GM12891 (cell line): Measurements from ENCODE around the gene DCAF7.

Source experiments
- DNase-seq: peaks from one replicate; pipeline ENCODE4 v3.0.0; 2011; ENCODE audit warnings: low spot score; ENCODE audit not compliant: insufficient read length
- FAIRE-seq: peaks from 2 replicates; lab custom pipeline; 2011; peaks lifted over from hg19 to GRCh38; lab: Jason Lieb, UNC
- PAX5 ChIP-seq: IDR thresholded peaks from 2 replicates; pipeline ENCODE4 v1.6.1; 2011; ENCODE audit warnings: low read length, moderate library complexity, mild to moderate bottlenecking; ENCODE audit not compliant: insufficient read depth, severe bottlenecking
- POLR2A ChIP-seq: IDR thresholded peaks from 2 replicates; pipeline ENCODE4 v1.6.1; 2011; ENCODE audit warnings: low read depth, low read length, control low read depth
- POLR2AphosphoS5 ChIP-seq: IDR thresholded peaks from 2 replicates; pipeline ENCODE4 v1.6.1; 2011; ENCODE audit warnings: low read depth, low read length, control low read depth
- POU2F2 ChIP-seq: IDR thresholded peaks from 2 replicates; pipeline ENCODE4 v1.6.1; 2011; ENCODE audit warnings: low read depth, mild to moderate bottlenecking, control low read depth, low read length, moderate library complexity
- SPI1 ChIP-seq: IDR thresholded peaks from 2 replicates; pipeline ENCODE4 v1.6.1; 2011; ENCODE audit warnings: low read depth, low read length, control low read depth
- TAF1 ChIP-seq: IDR thresholded peaks from 2 replicates; pipeline ENCODE4 v1.6.1; 2011; ENCODE audit warnings: low read depth, low read length, control low read depth

DCAF7 gene

DNA sequence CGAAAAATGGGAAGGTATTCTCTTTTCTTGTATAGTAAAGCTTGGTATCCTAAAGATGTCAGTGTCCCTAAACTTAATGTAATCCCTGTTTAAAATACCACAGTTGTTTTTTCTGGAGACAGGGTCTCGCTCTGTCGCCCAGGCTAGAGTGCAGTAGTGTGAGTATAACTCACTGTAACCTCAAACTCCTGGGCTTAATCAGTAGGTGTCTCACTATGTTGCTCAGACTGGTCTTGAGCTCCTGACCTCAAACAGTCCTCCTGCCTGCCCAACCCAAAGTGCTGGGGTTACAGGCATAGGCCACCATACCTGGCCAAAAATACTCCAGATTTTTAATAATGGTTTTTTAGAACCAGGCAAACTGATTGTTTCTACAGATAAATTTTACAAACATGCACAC, 8.2 kb downstream of the DCAF7 start:
- TF ChIP-seq POU2F2 (no peak), PAX5 (peak; percentile 9)
- DNase-seq: no peak
- FAIRE-seq: peak; percentile 71

DNA sequence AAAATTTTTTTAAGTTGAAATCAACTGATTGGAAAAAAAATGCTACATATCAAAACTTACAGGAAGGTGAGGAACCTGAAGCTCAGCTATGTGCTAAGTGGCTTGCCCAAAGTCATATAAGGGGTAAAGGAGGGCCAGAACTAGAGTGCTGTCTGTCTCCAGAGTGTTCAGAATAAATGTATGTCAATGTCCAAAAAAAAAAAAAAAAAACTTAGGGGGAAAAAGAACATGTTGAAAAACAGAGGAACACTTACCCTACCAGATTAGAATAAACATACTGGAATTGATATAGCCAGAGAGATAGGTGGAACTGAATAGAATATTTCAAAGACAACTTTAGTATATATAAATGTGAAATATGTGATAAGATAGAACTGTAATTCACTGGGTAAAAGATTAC, 11.5 kb downstream of the DCAF7 start:
- DNase-seq (no peak), FAIRE-seq (no peak)
- no peak for TF ChIP-seq SPI1
- no peak for TF ChIP-seq PAX5
- no peak for TF ChIP-seq POLR2A
- TF ChIP-seq TAF1: no peak
- no peak for TF ChIP-seq POU2F2
- TF ChIP-seq POLR2AphosphoS5: no peak

DNA sequence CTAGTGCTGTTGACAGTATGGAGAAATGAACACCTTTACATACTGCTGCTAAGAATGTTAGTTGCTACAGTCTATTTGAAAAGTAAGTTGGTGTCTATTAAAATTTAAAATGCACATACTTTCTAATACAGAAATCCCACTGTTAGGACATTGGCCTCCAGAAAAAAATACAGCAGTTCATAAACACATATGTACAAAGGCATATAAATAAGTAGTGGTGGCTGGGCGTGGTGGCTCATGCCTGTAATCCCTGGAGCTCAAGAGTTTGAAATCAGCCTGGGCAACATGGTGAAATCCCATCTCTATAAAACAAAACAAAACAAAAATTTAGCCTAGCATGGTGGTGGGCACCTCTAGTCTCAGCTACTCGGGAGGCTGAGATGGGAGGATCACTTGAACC, 13.1 kb downstream of the DCAF7 start:
- no peak for FAIRE-seq
- TF ChIP-seq POU2F2: no peak
- TF ChIP-seq TAF1: no peak
- TF ChIP-seq POLR2A: no peak
- no peak for TF ChIP-seq POLR2AphosphoS5
- no peak for TF ChIP-seq PAX5
- TF ChIP-seq SPI1: no peak
- DNase-seq: no peak

DNA sequence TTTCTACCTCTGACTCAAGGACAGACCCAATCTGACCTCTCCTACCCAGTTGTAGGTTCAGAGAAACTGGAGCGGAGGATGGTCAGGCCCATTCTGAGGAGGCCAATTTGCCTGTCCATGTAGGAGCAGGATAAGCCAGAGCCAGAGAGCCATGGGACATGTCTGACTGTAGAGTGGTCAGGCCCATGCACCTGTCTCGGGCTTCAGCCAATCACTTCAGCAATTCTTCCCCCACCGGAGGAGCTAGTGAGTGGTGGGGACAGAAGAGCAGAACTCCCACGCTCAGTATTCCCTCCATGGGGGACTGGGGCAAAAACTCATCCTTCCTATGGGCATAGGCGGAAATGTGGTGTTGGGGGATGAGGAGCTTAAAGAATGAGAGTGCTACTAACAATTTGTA, 14.3 kb downstream of the DCAF7 start:
- no peak for FAIRE-seq
- TF ChIP-seq PAX5 (no peak), POU2F2 (no peak), POLR2AphosphoS5 (no peak), POLR2A (no peak), SPI1 (no peak), TAF1 (no peak)
- DNase-seq: no peak

DNA sequence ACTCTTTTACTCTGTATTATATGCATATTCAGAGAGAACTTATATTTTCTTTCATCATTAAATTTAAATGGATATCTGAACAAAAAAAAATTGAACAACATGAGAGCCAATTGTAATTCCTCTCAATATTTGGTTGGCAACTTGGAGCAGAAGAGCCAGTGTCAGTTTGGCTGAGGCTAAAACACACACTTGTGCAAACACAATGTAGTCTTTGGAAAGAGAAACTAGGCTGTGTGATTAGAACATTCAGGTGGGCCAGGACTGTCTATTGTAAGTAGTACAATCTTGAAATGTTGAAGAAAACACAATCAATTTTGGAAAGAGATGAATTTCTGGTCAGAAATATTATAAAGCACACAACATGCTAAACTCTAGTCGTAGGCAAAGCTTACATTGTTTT, 17.0 kb downstream of the DCAF7 start:
- DNase-seq: no peak
- TF ChIP-seq PAX5 (no peak), POLR2AphosphoS5 (no peak), SPI1 (no peak), POLR2A (no peak), TAF1 (no peak), POU2F2 (no peak)
- no peak for FAIRE-seq

DNA sequence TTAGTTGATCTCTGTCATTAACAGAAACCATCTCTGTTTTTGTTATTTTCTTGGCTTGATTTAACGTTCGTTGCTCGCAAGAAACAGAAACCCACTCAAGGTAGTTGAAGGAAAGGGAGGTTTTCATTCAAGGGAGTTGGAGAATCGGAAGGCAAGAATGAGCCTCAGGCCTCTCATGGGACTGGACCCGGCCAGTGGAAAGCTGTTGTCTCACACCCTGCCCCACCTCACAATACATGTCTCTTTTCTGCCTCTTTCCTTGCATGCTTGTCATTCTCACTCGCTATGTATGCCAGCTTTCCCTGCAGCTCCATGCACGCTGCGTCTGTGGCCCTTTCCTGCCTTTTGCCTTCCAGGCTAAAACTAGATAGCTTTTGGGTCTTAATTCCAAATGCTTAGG, 18.3 kb downstream of the DCAF7 start:
- FAIRE-seq (no peak), DNase-seq (no peak)
- TF ChIP-seq POLR2AphosphoS5: no peak
- TF ChIP-seq PAX5: no peak
- no peak for TF ChIP-seq POLR2A
- TF ChIP-seq TAF1: no peak
- no peak for TF ChIP-seq SPI1
- no peak for TF ChIP-seq POU2F2

DNA sequence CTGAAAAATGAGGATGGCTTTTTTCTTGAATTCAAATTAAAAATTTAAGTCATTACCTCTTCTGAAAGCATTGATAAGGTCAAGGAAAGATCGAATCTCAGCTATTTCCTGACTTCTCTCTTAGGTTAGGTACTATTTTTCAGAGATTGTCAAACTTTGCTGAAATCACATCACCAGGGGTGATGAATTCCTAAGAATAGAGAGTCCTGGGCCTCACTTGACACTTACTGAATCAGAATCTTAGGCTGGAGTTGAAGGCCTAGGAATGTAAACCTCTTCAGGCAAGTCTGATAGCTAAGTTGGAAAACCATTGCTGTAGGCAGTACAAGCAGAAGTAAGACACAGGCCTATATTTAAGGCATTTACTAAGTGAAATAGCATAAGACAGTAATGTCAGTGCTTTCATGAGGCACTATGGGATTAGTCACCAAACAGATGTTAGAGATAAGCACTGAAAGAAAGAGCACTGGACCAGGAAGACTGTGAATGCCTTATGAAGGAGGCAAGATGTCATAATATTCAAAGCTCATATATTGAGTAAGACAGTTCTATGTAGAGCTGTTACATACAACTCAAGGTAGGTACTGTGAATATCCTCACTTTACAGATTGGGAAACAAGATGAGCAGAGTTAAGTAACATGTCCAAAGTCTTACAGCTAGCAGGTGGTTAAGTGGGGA, 21.5 kb downstream of the DCAF7 start:
- peak; percentile 72 for FAIRE-seq
- no peak for DNase-seq
- TF ChIP-seq POU2F2 (no peak), PAX5 (no peak), TAF1 (no peak), SPI1 (no peak), POLR2A (no peak), POLR2AphosphoS5 (no peak)

DNA sequence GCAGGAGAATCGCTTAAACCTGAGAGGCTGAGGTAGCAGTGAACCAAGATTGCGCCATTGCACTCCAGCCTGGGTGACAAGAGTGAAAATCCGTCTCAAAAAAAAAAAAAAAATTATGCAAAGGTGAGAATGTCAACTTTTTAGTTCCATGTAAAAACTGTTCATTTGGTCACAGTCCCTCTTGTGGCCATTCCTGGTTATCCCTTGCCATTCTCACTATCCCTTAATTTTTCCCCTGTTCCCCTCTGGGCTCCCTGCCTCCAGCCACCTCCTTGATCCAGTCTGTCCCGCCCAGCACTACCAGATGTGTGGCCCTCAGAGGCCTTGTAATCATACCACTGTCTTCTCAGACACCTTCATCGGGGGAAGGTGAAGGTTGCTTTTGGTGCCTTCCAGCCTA, 23.4 kb downstream of the DCAF7 start:
- no peak for FAIRE-seq
- TF ChIP-seq PAX5 (no peak), POLR2A (no peak)

DNA sequence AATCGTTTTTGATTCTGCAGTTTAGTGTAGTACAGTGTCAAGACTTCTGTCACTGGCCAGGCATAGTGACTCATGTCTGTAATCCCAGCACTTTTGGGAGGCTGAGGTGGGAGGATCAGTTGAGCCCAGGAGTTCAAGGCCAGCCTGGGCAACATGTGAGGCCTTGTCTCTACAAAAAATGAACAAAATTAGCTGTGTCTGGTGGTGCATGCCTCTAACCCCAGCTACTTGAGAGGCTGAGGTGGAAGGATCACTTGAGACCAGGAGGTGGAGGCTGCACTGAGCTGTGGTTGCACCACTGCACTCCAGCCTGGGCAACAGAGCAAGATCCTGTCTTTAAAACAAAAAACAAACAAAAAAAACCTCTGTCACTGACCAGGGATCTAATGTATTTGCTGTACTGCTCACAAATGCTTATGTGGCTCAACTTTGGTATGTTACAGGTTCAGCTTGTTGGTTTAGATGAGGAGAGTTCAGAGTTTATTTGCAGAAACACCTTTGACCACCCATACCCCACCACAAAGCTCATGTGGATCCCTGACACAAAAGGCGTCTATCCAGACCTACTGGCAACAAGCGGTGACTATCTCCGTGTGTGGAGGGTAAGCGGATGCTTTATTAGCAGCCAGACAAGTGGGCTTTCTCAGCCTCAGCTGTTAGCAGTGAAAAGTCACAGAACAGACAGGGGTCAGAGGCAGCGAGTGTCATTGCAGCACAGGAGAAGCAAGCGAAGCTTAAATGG, 27.9 kb downstream of the DCAF7 start:
- DNase-seq (no peak), FAIRE-seq (no peak)
- no peak for TF ChIP-seq SPI1
- no peak for TF ChIP-seq POLR2A
- no peak for TF ChIP-seq PAX5
- TF ChIP-seq TAF1: no peak
- no peak for TF ChIP-seq POU2F2
- no peak for TF ChIP-seq POLR2AphosphoS5

More for the DNA sequence above, 23.4 kb downstream of the DCAF7 start:
- no peak for DNase-seq

DNA sequence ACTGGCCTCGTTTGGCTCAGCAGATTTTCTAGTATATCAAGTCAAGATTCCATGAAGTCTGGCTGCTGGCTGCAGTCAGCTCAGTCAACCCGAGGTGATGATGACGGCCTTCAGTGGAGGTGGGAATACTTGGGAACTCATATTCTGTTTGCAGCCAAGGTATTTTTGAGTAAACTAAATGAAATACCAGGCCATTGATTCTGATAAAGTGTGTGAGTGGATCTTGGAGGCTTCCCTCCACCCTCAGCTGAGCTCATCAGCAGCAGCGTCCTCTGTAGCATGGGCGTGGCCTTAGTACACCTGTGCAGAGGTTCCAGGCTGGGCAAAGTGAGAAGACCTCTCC, 28.5 kb downstream of the DCAF7 start:
- TF ChIP-seq POLR2AphosphoS5: no peak
- TF ChIP-seq POU2F2: no peak
- no peak for TF ChIP-seq SPI1
- no peak for TF ChIP-seq POLR2A
- no peak for TF ChIP-seq TAF1
- TF ChIP-seq PAX5: no peak
- FAIRE-seq (no peak), DNase-seq (no peak)
